ENCODE measurements around the gene SLC23A1.
"Not testable (repeated sequence)": the region's sequence is repeated elsewhere in the genome, so short reads cannot be mapped to it uniquely, and the experiment has no call there.

Gene SLC23A1

GRCh38 chr5:139374909-139375308, 8.2 kb downstream of the SLC23A1 start:
- Mint-ChIP-seq H3K4me3 (no peak overlapping the region), H3K9me3 (no peaks in the 10 kb centered on the region), H3K27ac (peak overlapping the region; percentile 1), H3K36me3 (peaks cover 31% of the 10 kb centered on the region), H3K4me1 (peaks cover 24% of the 10 kb centered on the region)
- ATAC-seq (no peak), DNase-seq (ENCODE audit: low spot score in 2 of 2) (no peak)

- Mint-ChIP-seq H3K36me3 (peaks cover 48% of the 10 kb centered on the region), H3K27ac (peak overlapping the region; percentile 29), H3K9me3 (no peaks in the 10 kb centered on the region), H3K4me1 (peaks cover 17% of the 10 kb centered on the region), H3K4me3 (peak overlapping the region; percentile 4)
- DNase-seq (ENCODE audit: low spot score in 2 of 2) (no peak), ATAC-seq (peak; percentile 77)
Measured at GRCh38 chr5:139371482-139372435, 11.3 kb downstream of the SLC23A1 start.

GRCh38 chr5:139369181-139369580, 13.9 kb downstream of the SLC23A1 start:
- ATAC-seq (no peak), DNase-seq (ENCODE audit: low spot score in 2 of 2) (no peak)
- peaks cover 17% of the 10 kb centered on the region for H3K4me1 Mint-ChIP-seq
- no peak overlapping the region for H3K27ac Mint-ChIP-seq
- no peak overlapping the region for H3K4me3 Mint-ChIP-seq
- no peaks in the 10 kb centered on the region for H3K9me3 Mint-ChIP-seq
- peaks cover 65% of the 10 kb centered on the region for H3K36me3 Mint-ChIP-seq

- no peak overlapping the region for H3K4me3 Mint-ChIP-seq
- no peaks in the 10 kb centered on the region for H3K9me3 Mint-ChIP-seq
- peaks cover 22% of the 10 kb centered on the region for H3K4me1 Mint-ChIP-seq
- ATAC-seq = no peak
- no peak for DNase-seq (ENCODE audit: low spot score in 2 of 2)
- H3K27ac Mint-ChIP-seq = no peak overlapping the region
- peaks cover 70% of the 10 kb centered on the region for H3K36me3 Mint-ChIP-seq
Measured at GRCh38 chr5:139368613-139369012, 14.5 kb downstream of the SLC23A1 start.

GRCh38 chr5:139364466-139364865, 18.6 kb downstream of the SLC23A1 start:
- Mint-ChIP-seq H3K36me3 (peaks cover 79% of the 10 kb centered on the region), H3K9me3 (no peaks in the 10 kb centered on the region), H3K4me1 (peaks cover 7% of the 10 kb centered on the region), H3K27ac (peak overlapping the region; percentile 43), H3K4me3 (no peak overlapping the region)
- ATAC-seq (no peak), DNase-seq (ENCODE audit: low spot score in 2 of 2) (no peak)

- DNase-seq (ENCODE audit: low spot score in 2 of 2) (no peak), ATAC-seq (peak; percentile 43)
- peak overlapping the region; percentile 43 for H3K27ac Mint-ChIP-seq
- no peak overlapping the region for H3K4me3 Mint-ChIP-seq
- no peaks in the 10 kb centered on the region for H3K9me3 Mint-ChIP-seq
- peaks cover 8% of the 10 kb centered on the region for H3K4me1 Mint-ChIP-seq
- H3K36me3 Mint-ChIP-seq = peaks cover 75% of the 10 kb centered on the region
Measured at GRCh38 chr5:139363937-139364336, 19.2 kb downstream of the SLC23A1 start.

- peaks cover 19% of the 10 kb centered on the region for H3K4me1 Mint-ChIP-seq
- no peak overlapping the region for H3K4me3 Mint-ChIP-seq
- H3K36me3 Mint-ChIP-seq = peaks cover 65% of the 10 kb centered on the region
- no peak for ATAC-seq
- no peaks in the 10 kb centered on the region for H3K9me3 Mint-ChIP-seq
- H3K27ac Mint-ChIP-seq = peak overlapping the region; percentile 50
- DNase-seq (ENCODE audit: low spot score in 2 of 2) = no peak
Measured at GRCh38 chr5:139361835-139362429, 21.2 kb downstream of the SLC23A1 start.

GRCh38 chr5:139360384-139360783, 22.7 kb downstream of the SLC23A1 start:
- Mint-ChIP-seq H3K36me3 (peaks cover 65% of the 10 kb centered on the region), H3K4me3 (no peak overlapping the region), H3K27ac (no peak overlapping the region)

GRCh38 chr5:139358064-139358463, 25.0 kb downstream of the SLC23A1 start:
- peaks cover 21% of the 10 kb centered on the region for H3K4me1 Mint-ChIP-seq
- H3K36me3 Mint-ChIP-seq = peaks cover 65% of the 10 kb centered on the region
- H3K9me3 Mint-ChIP-seq = no peaks in the 10 kb centered on the region
- ATAC-seq = no peak
- DNase-seq (ENCODE audit: low spot score in 2 of 2) = no peak
- peak overlapping the region; percentile 35 for H3K27ac Mint-ChIP-seq
- no peak overlapping the region for H3K4me3 Mint-ChIP-seq

More at GRCh38 chr5:139360384-139360783, 22.7 kb downstream of the SLC23A1 start:
- Mint-ChIP-seq H3K4me1 (peaks cover 19% of the 10 kb centered on the region), H3K9me3 (no peaks in the 10 kb centered on the region)
- no peak for DNase-seq (ENCODE audit: low spot score in 2 of 2)
- ATAC-seq = no peak

- H3K27ac Mint-ChIP-seq; DNase-seq (ENCODE audit: low spot score in 2 of 2); ATAC-seq; H3K4me3 Mint-ChIP-seq; H3K9me3 Mint-ChIP-seq: not testable (repeated sequence)
- H3K4me1 Mint-ChIP-seq = peaks cover 26% of the 10 kb centered on the region
- peaks cover 71% of the 10 kb centered on the region for H3K36me3 Mint-ChIP-seq
Measured at GRCh38 chr5:139355900-139356299, 27.2 kb downstream of the SLC23A1 start.

GRCh38 chr5:139354186-139354585, 28.9 kb downstream of the SLC23A1 start:
- DNase-seq (ENCODE audit: low spot score in 2 of 2) (no peak), ATAC-seq (no peak)
- H3K9me3 Mint-ChIP-seq = no peaks in the 10 kb centered on the region
- peaks cover 26% of the 10 kb centered on the region for H3K4me1 Mint-ChIP-seq
- no peak overlapping the region for H3K4me3 Mint-ChIP-seq
- H3K36me3 Mint-ChIP-seq = peaks cover 88% of the 10 kb centered on the region
- H3K27ac Mint-ChIP-seq = no peak overlapping the region

- Mint-ChIP-seq H3K36me3 (peaks cover 95% of the 10 kb centered on the region), H3K4me1 (peaks cover 39% of the 10 kb centered on the region)
- not testable (repeated sequence) for DNase-seq (ENCODE audit: low spot score in 2 of 2); H3K4me3 Mint-ChIP-seq; ATAC-seq; H3K27ac Mint-ChIP-seq; H3K9me3 Mint-ChIP-seq
Measured at GRCh38 chr5:139347863-139348262, 35.2 kb downstream of the SLC23A1 start.

GRCh38 chr5:139345442-139345841, 37.7 kb downstream of the SLC23A1 start:
- H3K27ac Mint-ChIP-seq; H3K4me3 Mint-ChIP-seq; ATAC-seq; H3K9me3 Mint-ChIP-seq; DNase-seq (ENCODE audit: low spot score in 2 of 2): not testable (repeated sequence)
- Mint-ChIP-seq H3K4me1 (peaks cover 53% of the 10 kb centered on the region), H3K36me3 (peaks cover 88% of the 10 kb centered on the region)

- Mint-ChIP-seq H3K36me3 (peaks cover 78% of the 10 kb centered on the region), H3K9me3 (no peaks in the 10 kb centered on the region), H3K4me1 (peaks cover 53% of the 10 kb centered on the region), H3K27ac (no peak overlapping the region), H3K4me3 (peak overlapping the region; percentile 98)
- ATAC-seq (no peak), DNase-seq (ENCODE audit: low spot score in 2 of 2) (no peak)
Measured at GRCh38 chr5:139344177-139344576, 38.9 kb downstream of the SLC23A1 start.

- H3K4me1 Mint-ChIP-seq = peaks cover 46% of the 10 kb centered on the region
- DNase-seq (ENCODE audit: low spot score in 2 of 2) = no peak
- peaks cover 75% of the 10 kb centered on the region for H3K36me3 Mint-ChIP-seq
- ATAC-seq = no peak
- peak overlapping the region; percentile 99 for H3K27ac Mint-ChIP-seq
- peak overlapping the region; percentile 98 for H3K4me3 Mint-ChIP-seq
- no peaks in the 10 kb centered on the region for H3K9me3 Mint-ChIP-seq
Measured at GRCh38 chr5:139343476-139343875, 39.6 kb downstream of the SLC23A1 start.

- ATAC-seq (peak; percentile 77), DNase-seq (ENCODE audit: low spot score in 2 of 2) (no peak)
- H3K36me3 Mint-ChIP-seq = peaks cover 64% of the 10 kb centered on the region
Measured at GRCh38 chr5:139342423-139342723, 40.7 kb downstream of the SLC23A1 start.

More at GRCh38 chr5:139342423-139342723, 40.7 kb downstream of the SLC23A1 start:
- Mint-ChIP-seq H3K4me3 (peak overlapping the region; percentile 98), H3K27ac (peak overlapping the region; percentile 99), H3K4me1 (peaks cover 45% of the 10 kb centered on the region), H3K9me3 (no peaks in the 10 kb centered on the region)

Measured in stimulated activated effector memory CD8-positive, alpha-beta T cell treated with anti-CD3 and anti-CD28 coated beads, Interleukin-12 subunit alpha, Interleukin-12 subunit beta, amount 100 ng/mL, for 72 hours (primary cell).